ENCODE results near the gene KREMEN1. TPM values are rescaled to one million over a fixed set of nuclear protein-coding genes. Genes with fewer than 3 reads are reported as not detected.

The KREMEN1 gene
- total and polyA plus RNA-seq, 9 of the 15 experiments (the other 6 are each of a cell fraction or from before 2014, with no cell fraction given): 0.69 to 11.5 (median 4.3) TPM

- no peak for TF ChIP-seq CHAMP1 (IDR thresholded peaks at IDR 0.05)
- TF ChIP-seq HDAC8 (tag; IDR thresholded peaks at IDR 0.05): no peak
- no peak for TF ChIP-seq SRSF3 (IDR thresholded peaks at IDR 0.05; ENCODE audit: insufficient read depth, low read length)
- TF ChIP-seq ZNF695 (CRISPR knock-in tag; IDR thresholded peaks at IDR 0.05): no peak
- TF ChIP-seq NR3C1 (CRISPR knock-in tag; IDR thresholded peaks at IDR 0.05): no peak
- TF ChIP-seq ZFP36 (IDR thresholded peaks at IDR 0.05; ENCODE audit: low read depth, low read length, partially characterized antibody): no peak
- no peak for TF ChIP-seq TAF7 (tag; IDR thresholded peaks at IDR 0.05)
- TF ChIP-seq ETV1 (tag; conservative IDR thresholded peaks at IDR 0.05; ENCODE audit: low read depth): peak; percentile 30
- peak in 1 of 2 experiments; percentile 27; a peak in 1 of 4 replicates for TF ChIP-seq RCOR1 (IDR thresholded peaks at IDR 0.05; ENCODE audit: borderline replicate concordance in 1 of 2, low read depth in 2 of 2, low read length in 2 of 2)
- TF ChIP-seq XRCC4 (IDR thresholded peaks at IDR 0.05; ENCODE audit: extremely low read depth, insufficient read depth, insufficient read length): no peak
- peak in 1 of 2 experiments; percentile 73; a peak in 1 of 4 replicates for TF ChIP-seq TEAD1 (CRISPR knock-in tag; IDR thresholded peaks at IDR 0.05)
- no peak for TF ChIP-seq CBFA2T2 (conservative IDR thresholded peaks at IDR 0.05)
- TF ChIP-seq HNRNPH1 (optimal IDR thresholded peaks at IDR 0.05; ENCODE audit: low read depth, low read length): no peak
- 0 out of 2 replicates have a peak, but pooled peaks have one; percentile 45 for TF ChIP-seq PYGO2 (tag; IDR thresholded peaks at IDR 0.05)
- TF ChIP-seq SMARCA5 (IDR thresholded peaks at IDR 0.05): no peak
- TF ChIP-seq ATF6 (CRISPR knock-in tag; IDR thresholded peaks at IDR 0.05): no peak
- TF ChIP-seq, protein P1, sequence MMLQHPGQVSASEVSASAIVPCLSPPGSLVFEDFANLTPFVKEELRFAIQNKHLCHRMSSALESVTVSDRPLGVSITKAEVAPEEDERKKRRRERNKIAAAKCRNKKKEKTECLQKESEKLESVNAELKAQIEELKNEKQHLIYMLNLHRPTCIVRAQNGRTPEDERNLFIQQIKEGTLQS (IDR thresholded peaks at IDR 0.05): peak; percentile 26; the same call in 1 of the 2 replicates
- TF ChIP-seq, protein P1 (CRISPR knock-in tag; conservative IDR thresholded peaks at IDR 0.05): no peak
- no peak for TF ChIP-seq GATA2 (CRISPR knock-in tag; IDR thresholded peaks at IDR 0.05)
- no peak for TF ChIP-seq POLR2G (IDR thresholded peaks at IDR 0.05; ENCODE audit: low read depth, low read length)
- peak; percentile 68 for TF ChIP-seq ZNF134 (CRISPR knock-in tag; conservative IDR thresholded peaks at IDR 0.05)
- TF ChIP-seq, protein P2, sequence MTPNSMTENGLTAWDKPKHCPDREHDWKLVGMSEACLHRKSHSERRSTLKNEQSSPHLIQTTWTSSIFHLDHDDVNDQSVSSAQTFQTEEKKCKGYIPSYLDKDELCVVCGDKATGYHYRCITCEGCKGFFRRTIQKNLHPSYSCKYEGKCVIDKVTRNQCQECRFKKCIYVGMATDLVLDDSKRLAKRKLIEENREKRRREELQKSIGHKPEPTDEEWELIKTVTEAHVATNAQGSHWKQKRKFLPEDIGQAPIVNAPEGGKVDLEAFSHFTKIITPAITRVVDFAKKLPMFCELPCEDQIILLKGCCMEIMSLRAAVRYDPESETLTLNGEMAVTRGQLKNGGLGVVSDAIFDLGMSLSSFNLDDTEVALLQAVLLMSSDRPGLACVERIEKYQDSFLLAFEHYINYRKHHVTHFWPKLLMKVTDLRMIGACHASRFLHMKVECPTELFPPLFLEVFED (CRISPR knock-in tag; conservative IDR thresholded peaks at IDR 0.05): no peak
- TF ChIP-seq CC2D1A (IDR thresholded peaks at IDR 0.05): peak; percentile 63; the same call in 1 of the 2 replicates
These were observed 11.2 kb downstream of the KREMEN1 start (continued) for GRCh38 chr22:29083933-29084591.
